Mucosa of descending colon (tissue), 3 donors: ENCODE data around the gene CENPP. TPM values are rescaled to one million over a fixed set of nuclear protein-coding genes. Genes with fewer than 3 reads are reported as not detected.

Experiments
- ATAC-seq: fragments of 200-7000 bp; cut with Tn5 transposase; one replicate; pipeline ENCODE4 v1.9.1; 2020; ENCODE audit warnings: mild to moderate bottlenecking, moderate library complexity
- DNase-seq, 3 donors: peaks; one replicate each; pipeline ENCODE4 v3.0.0-alpha.2; 2020
- H3K36me3 ChIP-seq: fragments of 200-600 bp; one replicate; pipeline ENCODE4 v1.8.0; 2021; ENCODE audit warnings: low read depth, mild to moderate bottlenecking
- H3K4me1 ChIP-seq: fragments of 200-600 bp; one replicate; pipeline ENCODE4 v1.8.0; 2021; ENCODE audit warnings: low read depth, mild to moderate bottlenecking
- H3K4me3 ChIP-seq: fragments of 200-600 bp; one replicate; pipeline ENCODE4 v1.8.0; 2021; ENCODE audit warnings: mild to moderate bottlenecking
- H3K9me3 ChIP-seq: fragments of 200-600 bp; one replicate; pipeline ENCODE4 v1.8.0; 2021; ENCODE audit warnings: mild to moderate bottlenecking
- intact Hi-C, 2 donors: fragments of 100-400 bp; cut with DNase I in 1 of 2; cut with micrococcal nuclease in 1 of 2; formaldehyde crosslinking; loops; one replicate each; pipeline versions ENCODE4 v1.11.0 to v1.11.1; 2022; cut with DNase I, micrococcal nuclease
- total RNA-seq, 3 donors: library from RNA; stranded (reverse); fragmentation: NEBNext Ultra II Directional in 2 of 3; extraction: Animal tissue kit (Norgen Biotek cat#: 25700) in 2 of 3; gene quantifications; one replicate each; pipeline versions ENCODE4 v1.2.1 to v1.2.4, GENCODE V29; 2021 to 2023
- TF ChIP-seq, protein P1 (sequence below): fragments of 200-600 bp; IDR thresholded peaks from one replicate; pipeline ENCODE4 v1.8.0; 2022; ENCODE audit warnings: antibody characterized with exemption, mild to moderate bottlenecking
- donor health status: DM: no; HTN: no; CAD: no; lungs with moderate emphysema.
- donor health status: DM: no; HTN: no; CAD: no.
- donor health status: DM: no; HTN: yes; CAD: no.

The CENPP gene
- total RNA-seq, 3 donors from 2014 or later = 2.0 to 4.9 (median 3.3) TPM

DNA sequence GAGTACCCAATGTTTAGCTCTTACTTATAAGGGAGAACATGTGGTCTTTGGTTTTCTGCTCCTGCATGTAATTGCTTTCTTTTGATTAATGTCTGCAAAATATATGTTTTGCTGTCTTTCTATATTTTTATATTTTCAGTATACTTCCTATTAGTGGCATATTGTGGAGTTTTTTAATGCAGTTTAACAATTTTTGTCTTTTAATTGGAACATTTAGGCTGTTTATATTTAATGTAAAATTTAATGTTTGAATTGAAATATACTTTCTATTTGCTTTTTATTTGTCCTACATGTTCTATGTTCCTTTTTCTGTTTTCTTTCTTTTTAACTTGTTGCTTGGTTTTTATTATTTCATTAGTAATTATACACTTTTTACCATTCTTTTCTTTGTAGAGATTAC lies 205.1 kb downstream of the CENPP start:
- no peaks in the 10 kb centered on the region for H3K4me1 ChIP-seq
- no peaks in the 10 kb centered on the region for H3K9me3 ChIP-seq
- H3K4me3 ChIP-seq = no peak overlapping the region
- H3K36me3 ChIP-seq = no peaks in the 10 kb centered on the region
- ATAC-seq (no peak), DNase-seq (no peak)
- TF ChIP-seq, protein P1, sequence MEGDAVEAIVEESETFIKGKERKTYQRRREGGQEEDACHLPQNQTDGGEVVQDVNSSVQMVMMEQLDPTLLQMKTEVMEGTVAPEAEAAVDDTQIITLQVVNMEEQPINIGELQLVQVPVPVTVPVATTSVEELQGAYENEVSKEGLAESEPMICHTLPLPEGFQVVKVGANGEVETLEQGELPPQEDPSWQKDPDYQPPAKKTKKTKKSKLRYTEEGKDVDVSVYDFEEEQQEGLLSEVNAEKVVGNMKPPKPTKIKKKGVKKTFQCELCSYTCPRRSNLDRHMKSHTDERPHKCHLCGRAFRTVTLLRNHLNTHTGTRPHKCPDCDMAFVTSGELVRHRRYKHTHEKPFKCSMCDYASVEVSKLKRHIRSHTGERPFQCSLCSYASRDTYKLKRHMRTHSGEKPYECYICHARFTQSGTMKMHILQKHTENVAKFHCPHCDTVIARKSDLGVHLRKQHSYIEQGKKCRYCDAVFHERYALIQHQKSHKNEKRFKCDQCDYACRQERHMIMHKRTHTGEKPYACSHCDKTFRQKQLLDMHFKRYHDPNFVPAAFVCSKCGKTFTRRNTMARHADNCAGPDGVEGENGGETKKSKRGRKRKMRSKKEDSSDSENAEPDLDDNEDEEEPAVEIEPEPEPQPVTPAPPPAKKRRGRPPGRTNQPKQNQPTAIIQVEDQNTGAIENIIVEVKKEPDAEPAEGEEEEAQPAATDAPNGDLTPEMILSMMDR = no peak
- intact Hi-C loops = no loop called here

DNA sequence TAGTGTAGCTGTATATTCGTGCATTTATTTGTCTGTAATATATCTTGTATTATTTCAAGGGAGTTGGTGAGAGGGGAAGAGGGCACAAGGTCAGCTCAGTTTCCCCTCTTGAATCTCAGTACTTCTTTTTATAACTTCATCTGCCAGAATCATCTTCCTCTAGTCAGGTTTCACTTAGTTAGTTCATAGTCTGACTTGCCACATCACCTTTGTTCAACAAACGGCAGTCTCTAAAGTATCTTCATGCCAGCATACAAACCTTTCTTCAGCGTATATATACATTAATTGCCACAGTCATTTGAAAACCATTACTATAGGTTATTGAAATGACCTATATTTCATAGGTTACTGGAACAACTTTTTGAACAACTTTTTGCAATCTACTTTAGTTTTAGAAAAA lies 208.5 kb downstream of the CENPP start:
- no peaks in the 10 kb centered on the region for H3K9me3 ChIP-seq
- no peaks in the 10 kb centered on the region for H3K36me3 ChIP-seq
- ATAC-seq (no peak), DNase-seq (no peak)
- no peaks in the 10 kb centered on the region for H3K4me1 ChIP-seq
- TF ChIP-seq, protein P1 = no peak
- no peak overlapping the region for H3K4me3 ChIP-seq
- intact Hi-C loops = no loop called here

DNA sequence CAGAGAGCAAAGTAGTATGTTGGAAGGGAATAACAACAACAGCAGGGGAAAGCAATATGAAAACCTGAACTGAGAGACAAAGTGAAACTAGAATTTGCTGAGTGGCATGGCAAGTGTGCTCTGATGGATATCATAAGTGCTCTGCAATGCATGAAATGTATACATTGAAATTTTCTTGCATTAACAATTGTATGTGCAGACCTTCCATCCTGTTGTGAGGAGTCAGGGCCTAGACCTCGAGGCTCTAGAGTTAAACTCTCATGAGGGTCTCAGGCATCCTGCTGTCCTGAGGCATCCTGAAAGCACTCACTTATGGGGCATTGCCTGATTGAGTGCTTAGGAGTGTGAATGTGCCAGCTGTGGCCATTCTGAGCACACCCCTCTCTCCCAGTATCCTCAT lies 208.9 kb downstream of the CENPP start:
- H3K9me3 ChIP-seq = no peaks in the 10 kb centered on the region
- no peaks in the 10 kb centered on the region for H3K4me1 ChIP-seq
- TF ChIP-seq, protein P1 = no peak
- no peaks in the 10 kb centered on the region for H3K36me3 ChIP-seq
- ATAC-seq = no peak
- intact Hi-C loops = no loop called here
- DNase-seq = no peak
- H3K4me3 ChIP-seq = no peak overlapping the region

DNA sequence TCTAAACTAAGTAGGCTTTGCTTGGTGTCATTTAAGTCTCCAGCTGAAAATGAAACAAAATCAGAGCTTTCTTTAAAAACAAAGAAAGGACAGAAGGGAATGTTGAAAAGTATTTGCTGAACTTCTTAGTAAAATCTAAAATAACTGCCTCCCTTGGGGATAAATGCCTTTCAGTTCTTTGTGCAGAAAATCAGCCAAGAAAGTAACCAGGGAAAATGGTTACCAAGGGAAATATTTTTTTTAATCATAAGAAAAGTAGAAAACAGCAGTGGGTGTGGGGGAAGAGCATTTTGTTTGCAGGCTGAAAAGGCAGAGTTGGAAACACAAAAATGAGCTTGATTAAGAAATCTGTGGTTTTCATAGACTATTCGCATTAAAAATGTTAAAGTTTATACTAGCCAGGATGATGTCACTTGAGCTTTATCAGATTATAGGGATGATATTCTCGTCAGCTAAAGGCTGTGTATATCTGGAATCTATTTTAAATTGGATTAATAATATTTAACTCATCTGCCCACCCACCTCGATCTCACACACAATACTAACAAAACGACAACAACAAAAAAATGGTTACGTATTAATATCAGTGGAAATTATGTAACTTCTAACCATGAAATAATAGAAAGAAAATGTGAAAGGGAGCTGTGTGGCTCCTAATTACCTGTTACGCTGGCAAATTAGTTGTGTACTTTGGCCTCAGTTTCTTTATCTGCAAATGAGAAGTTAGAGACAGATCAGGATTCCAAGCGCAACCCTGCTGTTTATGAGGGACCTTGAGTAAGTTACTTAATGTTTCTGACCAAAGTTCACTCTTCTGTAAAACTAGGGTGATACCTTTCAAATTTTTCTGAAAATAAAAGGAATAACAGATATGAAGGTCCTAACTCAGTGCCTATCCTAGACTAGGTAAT lies 210.4 kb downstream of the CENPP start, which contains the start of gene ECM2:
Gene ECM2 (minus strand): TSS at position 51 of the 911 bp plus-strand sequence. CDS start 13,124 bp downstream, outside the sequence.
- H3K4me1 ChIP-seq = no peaks in the 10 kb centered on the region
- H3K36me3 ChIP-seq = no peaks in the 10 kb centered on the region
- H3K9me3 ChIP-seq = no peaks in the 10 kb centered on the region
- ATAC-seq (no peak), DNase-seq (no peak)
- intact Hi-C loops = no loop called here
- H3K4me3 ChIP-seq = no peak within 1 kb of the TSS
- TF ChIP-seq, protein P1 = no peak

DNA sequence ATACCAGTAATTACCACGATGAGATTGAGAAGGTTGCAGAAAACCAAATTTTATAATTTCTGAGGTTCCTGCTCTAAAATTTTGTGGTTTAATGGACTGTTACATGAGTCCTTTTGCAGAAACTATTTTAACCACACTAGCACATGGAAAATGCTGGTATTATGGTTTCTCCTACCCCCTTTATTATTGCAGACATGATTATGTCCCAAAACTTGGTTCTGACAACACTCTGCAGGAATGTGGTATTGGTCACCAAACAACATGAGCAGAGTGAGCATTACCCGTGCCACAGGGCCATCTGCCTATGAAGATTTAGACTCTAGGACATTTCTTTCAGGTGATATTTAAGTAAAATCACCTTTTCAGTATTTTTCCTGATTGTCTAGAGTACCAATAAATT lies 212.8 kb downstream of the CENPP start:
- Histone ChIP-seq H3K4me3 (no peak overlapping the region), H3K4me1 (no peaks in the 10 kb centered on the region), H3K9me3 (no peaks in the 10 kb centered on the region), H3K36me3 (no peaks in the 10 kb centered on the region)
- TF ChIP-seq, protein P1 = no peak
- no peak for DNase-seq
- intact Hi-C loops = no loop called here
- ATAC-seq = no peak
